ENCODE results near the gene DLG2.
"Not testable (repeated sequence)": the region's sequence is repeated elsewhere in the genome, so short reads cannot be mapped to it uniquely, and the experiment has no call there.

DLG2 gene

GRCh38 chr11:83793310-83793709, 1833.8 kb downstream of the DLG2 start:
- no peak for DNase-seq

DNA sequence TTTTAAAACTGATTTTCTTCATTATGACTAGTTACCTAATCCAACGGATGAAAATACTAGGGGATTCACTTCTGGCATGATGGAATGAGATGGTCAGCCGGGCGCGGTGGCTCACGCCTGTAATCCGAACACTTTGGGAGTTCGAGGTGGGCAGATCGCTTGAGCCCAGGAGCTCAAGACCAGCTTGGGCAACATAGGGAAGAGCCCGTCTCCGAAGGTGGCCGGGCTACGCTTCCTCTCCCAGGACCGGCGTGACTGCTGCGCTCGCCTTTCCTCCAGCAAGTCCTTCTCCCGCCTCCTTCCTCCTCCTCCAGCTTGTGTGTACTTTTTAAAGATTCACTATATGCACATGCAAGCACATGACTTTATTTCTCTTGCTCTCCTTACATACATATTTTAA, 1835.6 kb downstream of the DLG2 start:
- DNase-seq: no peak

DNA sequence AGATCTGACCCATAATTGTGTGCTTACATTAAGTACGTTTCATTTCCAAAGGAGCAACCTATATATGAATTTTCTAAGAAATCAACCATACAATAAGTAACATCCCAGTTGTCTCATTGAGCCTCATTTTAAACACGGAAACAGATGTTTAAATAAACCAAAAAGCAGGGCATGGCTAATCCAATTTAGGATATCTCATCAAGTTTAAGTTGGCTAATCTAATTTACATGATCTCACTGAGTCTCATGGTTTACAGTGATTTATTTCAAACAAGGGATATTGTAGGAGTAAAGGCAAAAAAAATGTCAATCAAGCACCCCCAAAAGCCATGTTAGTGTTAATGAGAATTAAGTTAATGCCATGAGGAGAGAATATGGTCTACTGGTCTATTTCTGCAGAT, 1841.2 kb downstream of the DLG2 start:
- no peak for DNase-seq

DNA sequence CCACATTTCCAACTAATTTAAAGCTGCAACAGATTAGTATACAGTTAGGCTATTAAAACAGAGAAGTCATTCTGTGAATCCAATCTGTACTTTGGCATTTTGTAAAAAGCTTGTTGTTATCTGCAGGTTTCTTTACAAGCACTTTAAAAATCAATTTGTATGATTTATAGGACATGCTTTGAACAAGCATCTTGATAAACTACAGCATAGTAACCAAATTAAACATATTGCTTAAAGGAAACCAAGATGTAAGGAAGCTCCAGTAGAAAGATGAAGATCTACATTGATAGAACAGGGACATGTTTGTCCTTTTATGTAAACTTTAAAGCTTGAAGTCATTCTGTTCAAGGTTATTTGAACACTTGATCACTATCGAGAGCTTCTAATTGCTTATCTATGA, 1842.7 kb downstream of the DLG2 start:
- DNase-seq: no peak

- DNase-seq: no peak
Measured at GRCh38 chr11:83782329-83782728, 1844.8 kb downstream of the DLG2 start.

DNA sequence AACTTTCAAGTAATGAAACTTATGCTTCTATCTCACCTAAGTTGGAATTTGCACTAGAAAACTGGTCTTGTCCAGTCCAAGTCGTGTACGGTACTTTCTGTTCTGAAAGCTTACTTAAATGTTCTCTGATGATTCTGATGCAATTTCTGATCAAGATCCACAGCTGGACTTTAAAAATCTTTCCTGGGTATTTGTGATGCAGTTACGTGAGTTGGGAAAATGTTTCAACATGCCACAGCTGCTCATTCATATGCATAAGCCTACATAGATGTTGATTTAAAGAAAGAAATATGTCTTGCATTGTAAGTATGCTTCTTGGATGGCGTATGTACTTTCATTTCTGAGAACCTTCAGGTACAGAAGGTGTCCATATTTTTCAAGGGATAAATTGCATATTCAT, 1847.3 kb downstream of the DLG2 start:
- DNase-seq: no peak

- DNase-seq: no peak
Measured at GRCh38 chr11:83778596-83778995, 1848.5 kb downstream of the DLG2 start.

GRCh38 chr11:83773950-83774880, 1852.9 kb downstream of the DLG2 start:
- DNase-seq: no peak

DNA sequence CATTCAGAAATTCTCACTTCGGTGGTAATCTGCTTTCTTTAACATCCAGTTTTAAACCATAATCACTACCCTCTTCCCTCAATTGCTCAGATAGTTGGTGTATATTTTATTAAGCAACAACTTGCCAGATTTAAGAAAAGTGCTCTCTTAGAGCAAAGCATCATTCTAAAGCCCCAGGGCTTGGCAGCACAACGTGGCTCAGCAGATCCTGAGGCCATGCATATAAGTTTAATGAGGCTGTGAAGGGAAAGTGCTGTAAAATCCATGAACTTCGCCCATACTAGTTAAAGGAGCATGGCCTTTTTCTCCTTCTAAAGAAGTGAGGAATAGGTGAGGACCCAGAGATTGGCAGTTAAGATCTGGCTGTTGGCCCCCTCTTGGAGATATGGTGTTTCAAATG, 1858.7 kb downstream of the DLG2 start:
- DNase-seq: no peak

DNA sequence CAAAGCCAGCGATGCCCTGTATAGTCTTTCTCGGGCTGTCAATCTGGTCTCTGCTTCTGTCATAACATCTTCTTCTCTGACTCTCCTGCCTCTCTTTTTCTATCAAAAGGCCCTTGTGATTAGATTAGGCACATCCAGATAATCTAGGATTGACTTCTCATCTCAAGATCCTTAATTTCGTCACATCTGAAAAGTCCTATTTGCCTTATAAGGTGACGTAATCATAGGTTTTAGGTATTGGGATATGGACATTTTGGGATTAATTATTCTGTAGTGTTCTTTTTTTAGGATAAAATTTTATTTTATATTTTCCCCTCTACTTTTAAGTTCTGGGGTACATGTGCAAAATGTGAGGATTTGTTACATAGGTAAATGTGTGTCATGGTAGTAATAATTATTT, 1860.2 kb downstream of the DLG2 start:
- DNase-seq: no peak

- DNase-seq: no peak
Measured at GRCh38 chr11:83764643-83765042, 1862.5 kb downstream of the DLG2 start.

DNA sequence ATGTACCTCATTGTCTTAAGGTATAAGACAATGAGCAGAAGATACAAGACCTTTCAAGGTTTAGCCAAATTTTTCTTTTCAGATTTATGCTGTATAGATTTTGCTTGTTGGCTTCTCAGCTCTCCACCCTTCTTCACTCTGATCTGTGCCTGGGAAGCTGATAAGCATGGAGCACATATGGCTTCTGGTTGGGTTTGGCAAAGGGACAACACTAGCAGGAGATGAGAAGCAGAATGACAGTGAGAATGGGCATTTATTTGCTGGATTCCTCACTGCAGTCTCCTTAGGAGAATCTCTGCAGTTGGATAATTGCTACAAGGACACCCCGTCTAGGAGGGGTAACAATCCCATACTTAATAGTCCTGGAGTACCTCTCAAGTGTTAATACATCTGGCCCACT, 1866.2 kb downstream of the DLG2 start:
- DNase-seq: no peak

- no peak for DNase-seq
Measured at GRCh38 chr11:83759148-83759547, 1868.0 kb downstream of the DLG2 start.

- DNase-seq: no peak
Measured at GRCh38 chr11:83751041-83751440, 1876.1 kb downstream of the DLG2 start.

DNA sequence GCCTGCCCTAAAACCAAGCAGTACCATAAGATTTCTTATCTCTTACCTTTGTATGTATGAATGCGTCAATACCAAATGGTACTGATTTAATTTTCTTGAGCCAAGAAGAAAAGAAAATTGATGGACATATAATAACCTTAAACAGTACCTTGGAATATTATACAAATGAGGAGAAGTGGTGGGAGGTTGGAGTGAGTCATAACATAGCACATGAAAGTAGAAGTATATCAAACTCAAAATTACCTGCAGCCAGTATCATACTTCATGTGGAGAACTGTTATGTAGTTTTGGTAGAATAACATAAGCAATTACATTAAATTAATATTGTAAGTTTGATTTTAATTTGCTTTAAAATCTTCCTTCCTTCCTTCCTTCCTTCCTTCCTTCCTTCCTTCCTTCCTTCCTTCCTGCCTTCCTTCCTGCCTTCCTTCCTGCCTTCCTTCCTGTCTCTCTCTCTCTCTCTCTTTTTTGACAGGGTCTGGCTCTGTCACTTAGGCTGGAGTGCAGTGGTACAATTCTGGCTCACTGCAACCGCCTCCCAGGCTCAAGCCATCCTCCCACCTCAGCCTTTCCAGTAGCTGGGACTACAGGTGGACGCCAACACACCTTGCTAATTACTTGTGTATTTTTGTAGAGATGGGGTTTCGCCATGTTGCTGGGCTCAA, 1880.1 kb downstream of the DLG2 start:
- DNase-seq: no peak

DNA sequence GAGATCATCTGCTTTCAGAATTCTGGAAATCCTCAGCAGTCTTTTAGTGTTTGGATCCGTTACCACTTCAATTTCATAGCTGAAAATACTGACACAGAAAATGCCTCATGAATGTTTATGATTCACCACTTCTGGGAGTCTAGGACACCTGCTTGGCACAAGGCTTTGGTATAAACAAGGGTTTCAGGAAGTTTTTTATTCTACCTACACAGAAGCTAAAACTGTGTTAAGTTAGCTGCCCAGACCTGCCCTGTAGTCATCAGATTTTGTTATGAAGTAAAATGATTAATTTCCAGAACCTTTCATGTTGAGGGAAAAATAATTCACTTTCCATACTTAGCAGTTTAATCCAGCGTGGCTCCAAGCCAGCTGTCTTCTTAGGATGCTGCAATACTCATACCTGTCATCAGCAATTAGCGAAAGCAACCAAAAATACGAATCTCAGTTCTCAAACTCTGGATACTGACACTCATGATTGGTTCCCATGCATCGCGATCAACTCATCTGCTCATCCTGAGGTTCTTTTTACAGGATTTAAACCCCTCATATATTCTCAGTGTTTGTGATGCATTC, 1882.4 kb downstream of the DLG2 start:
- DNase-seq: no peak

- no peak for DNase-seq
Measured at GRCh38 chr11:83736684-83737083, 1890.5 kb downstream of the DLG2 start.

GRCh38 chr11:83734120-83734519, 1893.0 kb downstream of the DLG2 start:
- DNase-seq: no peak

GRCh38 chr11:83731288-83731687, 1895.9 kb downstream of the DLG2 start:
- not testable (repeated sequence) for DNase-seq

GRCh38 chr11:83728281-83728680, 1898.9 kb downstream of the DLG2 start:
- no peak for DNase-seq

GRCh38 chr11:83727251-83727650, 1899.9 kb downstream of the DLG2 start:
- DNase-seq: no peak

DNA sequence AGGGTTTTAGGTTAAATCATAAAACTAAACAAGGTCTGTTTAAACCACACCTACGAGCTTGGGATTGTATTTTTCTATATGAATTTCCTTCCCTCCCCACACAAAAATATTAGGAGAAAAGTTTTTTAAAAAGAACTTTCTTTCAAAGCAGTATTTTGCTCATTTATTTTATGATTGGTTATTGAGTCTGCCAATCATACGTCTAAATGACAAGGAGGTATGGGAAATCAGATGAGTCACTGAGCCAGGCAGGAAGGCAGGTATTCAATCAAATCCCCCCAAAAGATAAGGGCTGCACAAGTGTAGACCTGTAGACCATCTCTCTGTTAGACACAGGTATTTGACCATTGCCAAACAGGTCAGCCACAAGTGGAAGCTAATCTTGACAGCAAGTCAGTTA, 1900.8 kb downstream of the DLG2 start:
- DNase-seq: no peak

DNA sequence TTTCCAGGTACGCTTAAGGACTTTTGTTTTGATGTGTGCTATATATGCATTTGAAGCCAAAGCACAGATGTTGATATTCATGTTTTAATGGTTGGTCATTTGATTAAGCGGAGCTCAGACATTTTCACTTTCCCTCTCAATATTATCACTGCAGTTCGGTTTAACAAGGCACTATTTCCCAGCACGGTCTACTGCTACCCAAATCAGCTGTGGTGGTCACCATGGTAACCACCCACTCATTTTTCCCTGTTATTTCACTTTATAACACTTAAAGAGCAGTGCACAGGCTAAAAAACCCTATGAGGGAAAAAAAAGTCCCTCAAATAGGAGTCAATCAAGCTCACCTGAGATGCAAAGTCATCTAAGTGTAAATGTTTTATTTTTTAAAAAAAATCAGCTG, 1901.4 kb downstream of the DLG2 start:
- no peak for DNase-seq

GRCh38 chr11:83725269-83725560, 1901.9 kb downstream of the DLG2 start:
- DNase-seq: no peak
